Midbrain (tissue), 1 donor: ENCODE measurements around the gene DEFB131B.
"Not testable (repeated sequence)": the region's sequence is repeated elsewhere in the genome, so short reads cannot be mapped to it uniquely, and the experiment has no call there.

Experiments
- DNase-seq: peaks from one replicate; lab custom pipeline; 2025; lab: John Stamatoyannopoulos, UW

DEFB131B gene

DNA sequence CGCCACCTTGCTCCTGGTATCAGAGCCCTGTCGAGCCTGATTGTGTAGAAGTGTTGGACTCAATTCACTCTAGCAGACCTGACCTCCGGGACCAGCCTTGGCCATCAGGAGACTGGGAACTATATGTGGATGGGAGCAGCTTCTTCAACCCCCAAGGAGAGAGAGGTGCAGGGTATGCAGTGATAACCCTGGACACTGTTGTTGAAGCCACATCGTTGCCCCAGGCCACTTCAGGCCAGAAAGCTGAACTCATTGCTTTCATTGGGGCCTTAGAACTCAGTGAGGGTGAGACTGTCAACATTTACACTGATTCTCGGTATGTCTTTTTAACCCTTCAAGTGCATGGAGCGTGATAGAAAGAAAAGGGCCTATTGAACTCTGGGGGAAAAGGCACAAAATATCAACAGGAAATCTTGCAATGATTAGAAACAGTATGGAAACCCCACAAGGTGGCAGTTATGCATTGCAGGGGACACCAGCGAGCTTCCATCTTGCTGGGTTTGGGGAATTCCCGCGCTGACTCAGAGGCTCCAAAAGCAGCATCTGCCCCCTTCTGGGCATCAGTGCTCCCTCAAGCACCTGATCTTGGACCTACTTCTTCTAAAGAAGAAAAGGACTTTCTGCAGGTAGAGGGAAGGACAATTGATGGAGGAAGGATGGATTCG, 33.2 kb downstream of the DEFB131B start:
- DNase-seq: not testable (repeated sequence)

DNA sequence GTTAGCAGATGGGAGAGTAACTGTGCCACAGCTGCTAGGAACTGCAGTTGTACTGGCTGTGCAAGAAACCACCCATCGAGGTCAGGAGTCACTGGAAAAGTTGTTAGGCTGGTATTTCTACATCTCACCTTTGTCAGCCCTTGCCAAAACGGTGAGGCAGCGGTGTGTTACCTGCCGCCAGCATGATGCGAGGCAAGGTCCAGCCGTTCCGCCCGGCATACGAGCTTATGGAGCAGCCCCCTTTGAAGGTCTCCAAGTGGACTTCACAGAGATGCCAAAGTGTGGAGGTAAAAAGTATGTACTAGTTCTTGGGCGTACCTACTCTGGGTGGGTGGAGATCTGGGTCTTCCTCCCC, 33.7 kb downstream of the DEFB131B start:
- not testable (repeated sequence) for DNase-seq

DNA sequence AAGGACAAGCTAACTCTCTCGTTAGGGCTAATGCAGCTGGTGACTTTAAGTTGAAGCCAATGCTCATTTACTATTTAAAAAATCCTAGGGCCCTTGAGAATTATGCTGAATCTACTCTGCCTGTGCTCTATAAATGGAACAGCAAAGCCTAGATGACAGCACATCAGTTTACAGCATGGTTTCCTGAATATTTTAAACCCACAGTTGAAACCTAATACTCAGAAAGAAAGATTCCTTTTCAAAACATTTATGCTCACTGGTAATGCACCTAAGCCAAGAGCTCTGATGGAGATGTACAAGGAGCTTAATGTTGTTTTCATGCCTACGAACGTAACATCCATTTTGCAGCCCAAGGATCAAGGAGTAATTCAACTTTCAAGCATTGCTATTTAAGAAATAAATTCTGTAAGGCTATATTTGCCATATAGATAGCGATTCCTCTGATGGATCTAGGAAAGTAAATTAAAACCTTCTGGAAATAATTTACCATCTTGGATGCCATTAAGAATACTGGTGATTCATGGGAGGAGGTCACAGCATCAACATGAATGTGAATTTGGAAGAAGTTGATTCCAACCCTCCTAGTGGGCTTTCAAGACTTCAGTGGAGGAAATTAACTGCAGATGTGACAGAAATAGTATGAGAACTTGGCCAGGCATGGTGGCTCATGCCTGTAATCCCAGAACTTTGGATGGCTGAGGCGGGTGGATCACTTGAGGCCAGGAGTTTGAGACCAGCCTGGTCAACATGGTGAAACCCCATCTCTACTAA, 35.7 kb downstream of the DEFB131B start:
- DNase-seq: no peak

DNA sequence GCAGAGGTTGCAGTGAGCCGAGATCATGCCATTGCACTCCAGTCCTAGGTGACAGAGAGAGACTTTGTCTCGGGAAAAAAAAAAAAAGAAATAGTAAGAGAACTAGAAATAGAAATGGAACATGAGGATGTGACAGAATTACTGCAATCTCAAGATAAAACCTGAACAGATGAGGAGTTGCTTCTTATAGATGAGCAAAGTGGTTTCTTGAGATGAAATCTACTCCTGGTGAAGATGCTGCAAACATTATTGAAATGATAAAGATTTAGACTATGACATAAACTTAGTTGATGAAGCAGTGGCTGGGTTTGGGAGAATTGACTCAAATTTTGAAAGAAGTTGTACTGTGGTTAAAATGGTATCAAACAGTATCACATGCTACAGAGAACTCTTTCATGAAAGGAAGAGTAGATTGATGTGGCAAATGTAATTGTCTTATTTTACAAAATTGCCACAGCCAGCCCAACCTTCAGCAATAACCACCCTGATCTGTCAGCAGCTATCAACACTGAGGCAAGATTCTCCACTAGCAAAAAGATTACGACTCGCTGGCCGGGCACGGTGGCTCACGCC, 36.5 kb downstream of the DEFB131B start:
- DNase-seq: no peak

DNA sequence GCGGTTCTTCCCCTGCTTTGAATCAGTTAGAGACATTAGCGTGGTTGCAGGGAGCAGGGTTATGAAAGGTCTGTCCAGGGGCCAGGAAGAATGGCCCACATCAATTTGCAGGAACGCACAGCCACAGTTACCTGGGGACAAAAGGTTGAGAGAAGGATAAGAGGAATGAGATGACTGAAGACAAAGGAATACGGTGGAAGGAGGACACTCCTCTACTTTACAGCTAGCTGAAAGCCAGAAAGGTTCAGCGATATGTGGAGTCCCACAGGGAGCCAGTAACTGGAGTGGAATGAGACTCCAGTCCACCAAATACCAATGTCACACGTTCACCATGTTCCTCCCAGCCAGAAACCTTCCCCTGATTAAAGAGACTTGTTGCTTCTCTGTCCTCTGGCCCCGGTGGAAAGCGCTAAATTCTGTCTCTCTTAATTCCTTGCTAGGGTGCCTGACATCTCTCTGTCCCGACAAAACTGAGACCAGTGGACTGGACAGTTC, 39.4 kb downstream of the DEFB131B start:
- no peak for DNase-seq

DNA sequence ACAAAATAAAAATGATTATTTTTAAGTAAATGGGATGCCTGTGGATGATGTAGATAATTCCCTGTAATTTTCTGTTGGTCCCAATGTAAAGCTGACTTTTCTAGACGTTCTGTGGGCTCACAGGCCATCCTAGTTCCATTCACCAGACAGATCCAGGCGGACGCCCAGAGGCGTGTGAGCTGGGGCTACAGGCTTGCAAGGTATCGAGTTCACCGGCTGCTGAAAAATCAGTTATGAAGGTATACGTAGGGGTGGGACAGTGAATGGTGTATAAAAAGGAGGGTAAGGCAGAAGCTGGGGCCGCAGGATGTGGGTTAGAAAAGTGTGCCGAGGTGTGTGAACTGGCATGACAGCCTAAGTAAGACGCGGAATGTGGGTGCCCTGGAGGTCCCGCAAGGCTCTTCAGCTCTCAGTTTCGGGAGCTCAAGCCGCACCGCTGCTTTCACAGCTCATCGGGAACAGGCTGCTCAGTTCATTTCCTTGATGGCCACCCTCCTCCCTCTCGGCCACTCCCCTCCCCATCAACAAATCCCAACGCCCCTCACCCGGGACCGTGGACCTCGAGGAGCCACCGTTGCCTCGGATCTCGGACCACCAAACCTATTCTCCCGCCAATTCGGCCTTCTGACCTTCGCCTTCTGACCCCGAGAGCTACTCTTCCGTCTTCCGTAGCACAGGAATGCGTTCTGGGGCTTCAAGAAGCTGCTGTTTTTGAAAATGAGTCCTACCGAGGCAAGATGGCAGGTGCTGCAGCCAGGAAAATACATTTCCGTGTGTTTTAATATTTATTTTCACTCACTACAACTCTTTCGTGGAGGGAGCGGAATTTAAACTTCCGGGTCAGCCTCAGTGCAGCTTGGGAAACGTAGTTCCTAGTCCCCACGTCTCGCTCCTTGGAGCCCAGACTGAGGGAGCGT, 49.8 kb downstream of the DEFB131B start, which contains the start of gene XNDC1N:
Gene XNDC1N, minus strand, starts transcription at position 775 of the 917 bp plus-strand sequence. CDS start 5,241 bp downstream, outside the sequence.
- DNase-seq: no peak

DNA sequence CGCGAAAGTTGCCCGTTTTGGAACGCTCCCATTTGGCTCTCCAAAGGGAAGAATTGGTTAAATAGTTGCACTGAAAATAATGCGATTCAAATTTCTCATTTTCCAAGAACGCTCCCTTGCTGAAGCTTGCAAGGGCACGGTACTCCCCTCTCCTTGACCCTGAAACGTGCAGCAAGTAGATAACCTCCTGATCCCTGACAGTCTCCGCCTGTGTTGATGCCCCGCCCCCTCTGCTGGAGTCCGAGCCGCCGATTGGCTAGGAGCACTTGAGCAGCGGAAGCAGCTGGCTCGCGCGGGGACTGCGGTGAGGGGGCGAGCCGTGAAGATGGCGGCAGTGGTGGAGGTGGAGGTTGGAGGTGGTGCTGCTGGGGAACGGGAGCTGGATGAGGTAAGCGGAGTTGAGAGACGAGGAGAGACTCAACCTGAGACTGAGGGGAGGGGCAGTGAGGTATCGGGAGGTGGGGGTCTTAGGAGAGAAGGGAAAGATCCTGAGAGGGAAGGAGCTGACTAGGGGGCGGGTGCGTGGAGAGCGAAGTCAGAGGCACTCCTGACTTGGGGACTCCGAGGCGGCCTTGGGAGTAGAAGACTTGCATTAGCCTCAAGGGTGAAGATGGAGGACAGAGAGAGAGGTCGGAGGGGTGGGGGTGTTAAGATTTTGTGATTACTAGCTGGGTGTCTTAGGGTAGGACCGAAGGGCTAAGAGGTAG, 50.6 kb downstream of the DEFB131B start, which contains the start of gene RNF121:
Gene RNF121, plus strand, starts transcription at position 310 of the 707 bp plus-strand sequence. Its CDS starts 16 bp downstream, at position 326.
- peak; percentile 96 for DNase-seq

DNA sequence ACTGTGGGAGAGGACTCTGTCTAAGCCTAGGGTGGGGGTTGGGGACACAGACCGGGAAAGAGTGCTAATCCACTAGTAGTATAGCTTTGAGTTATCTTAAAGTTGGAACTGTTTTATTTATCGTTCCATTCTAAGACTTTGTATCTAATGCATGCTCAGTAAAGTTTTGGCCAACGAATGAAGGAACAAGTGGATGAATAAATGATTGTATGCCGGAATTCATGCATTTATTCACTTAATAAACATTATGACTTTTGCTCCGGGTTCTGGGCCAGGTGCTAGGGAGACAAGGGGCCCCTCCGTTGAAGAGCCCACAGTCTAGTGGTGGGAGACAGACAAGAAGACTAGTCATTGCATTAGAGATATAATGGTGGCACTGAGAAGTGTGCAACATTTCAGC, 51.2 kb downstream of the DEFB131B start:
- no peak for DNase-seq

DNA sequence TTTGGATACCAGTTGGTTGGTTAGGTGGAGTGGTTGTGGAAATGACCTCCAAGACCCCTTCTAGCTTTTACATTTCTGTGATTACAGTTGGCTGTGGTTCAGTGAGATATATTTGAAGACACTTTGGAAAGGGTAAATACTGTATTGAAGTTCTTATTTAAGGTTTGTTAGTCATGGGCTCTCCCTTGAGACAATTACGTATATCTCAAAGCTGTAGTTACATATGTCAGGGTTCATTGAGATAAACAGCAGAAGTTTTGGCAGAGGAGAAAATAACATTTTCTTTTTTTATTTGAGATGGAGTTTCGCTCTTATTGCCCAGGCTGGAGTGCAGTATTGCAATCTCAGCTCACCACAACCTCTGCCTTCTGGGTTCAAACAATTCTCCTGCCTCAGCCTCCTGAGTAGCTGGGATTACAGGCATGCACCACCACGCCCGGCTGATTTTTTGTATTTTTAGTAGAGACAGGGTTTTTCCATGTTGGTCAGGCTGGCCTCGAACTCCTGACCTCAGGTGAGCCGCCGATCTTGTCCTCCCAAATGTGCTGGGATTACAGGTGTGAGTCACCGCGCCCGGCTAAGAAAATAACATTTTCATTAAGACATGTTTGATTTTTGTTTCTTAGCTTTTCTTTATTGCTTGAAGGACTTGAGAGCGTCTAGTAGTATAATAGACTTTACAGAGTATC, 52.4 kb downstream of the DEFB131B start:
- no peak for DNase-seq

DNA sequence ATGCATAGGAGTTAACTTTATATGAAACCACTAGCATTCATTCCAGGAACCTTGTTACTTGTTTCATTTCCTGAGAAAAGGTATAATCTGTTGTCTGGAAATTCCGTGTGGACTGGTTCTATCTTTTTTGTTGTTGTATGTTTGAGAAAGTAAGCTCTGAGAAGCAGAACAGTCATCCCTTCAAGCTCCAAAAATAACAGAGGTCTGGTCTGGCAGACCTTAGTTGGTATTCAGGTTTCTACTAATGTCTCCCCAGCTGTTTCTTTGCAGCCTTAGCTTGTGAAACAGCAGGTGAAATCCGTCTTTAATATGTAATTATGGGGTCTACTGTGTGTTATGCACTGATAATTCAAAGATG, 53.0 kb downstream of the DEFB131B start:
- DNase-seq: no peak

DNA sequence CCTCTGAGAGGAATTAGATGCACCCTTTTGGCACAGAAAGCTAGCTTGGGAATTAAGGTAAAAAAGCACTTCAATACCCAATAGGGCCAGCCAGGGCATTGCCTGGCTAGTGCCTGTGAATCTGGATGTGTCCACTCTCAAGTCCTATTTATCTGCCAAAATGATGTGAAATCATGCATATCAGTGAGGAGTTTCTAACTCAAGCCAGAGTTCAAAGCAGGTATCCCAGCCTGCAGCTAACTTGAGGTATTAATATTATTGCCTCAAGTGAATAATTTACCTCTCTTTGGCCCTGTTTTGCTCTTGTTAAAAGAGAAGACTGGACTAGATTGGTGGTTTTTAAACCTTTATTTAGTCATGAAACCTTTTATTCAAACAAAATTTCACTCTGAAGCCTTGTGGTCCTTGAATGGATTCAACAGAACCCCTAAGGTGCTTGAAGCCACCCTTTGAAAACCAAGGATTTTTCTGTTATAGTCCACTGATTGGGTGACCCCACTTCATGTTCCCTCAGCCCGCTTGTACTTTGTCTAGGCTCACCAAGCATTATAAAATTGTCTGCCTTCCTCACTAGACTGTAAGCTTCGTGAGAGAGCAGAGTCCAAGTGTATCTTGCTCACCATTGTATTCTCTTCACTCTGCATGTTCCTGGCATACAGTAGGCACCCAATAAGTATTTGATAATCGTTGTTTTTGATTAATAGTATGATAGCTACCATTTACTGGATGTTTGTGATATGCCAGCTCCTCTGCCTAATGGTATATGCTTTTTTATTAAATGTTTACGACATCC, 55.1 kb downstream of the DEFB131B start:
- DNase-seq: no peak
